Stimulated activated naive B cell treated with anti-CD40 and anti-IgM and Interleukin-4, amounts not matched to agents 10 μg/mL and 1 μg/mL and 100 μg/mL, for 72 hours (primary cell): ENCODE measurements around the gene GABRG3.
A peak's percentile ranks its signal among the peaks of the same experiment; 100 is the strongest.

ENCODE experiments used
- ATAC-seq, 2 donors: fragments of 150-1000 bp; cut with Tn5 transposase; replicated peaks; 2 replicates each; pipeline ENCODE4 v1.10.0; 2021; ENCODE audit warnings: moderate library complexity in 1 of 2
- DNase-seq: peaks from one replicate; pipeline ENCODE4 v3.0.0; 2021
- H3K27ac Mint-ChIP-seq: one replicate; pipeline ENCODE4 v1.8.0; 2022; ENCODE audit warnings: mild to moderate bottlenecking, mixed read lengths
- H3K27me3 Mint-ChIP-seq, 2 donors: one replicate each; pipeline ENCODE4 v1.8.0; 2022; ENCODE audit warnings: mixed read lengths in 2 of 2
- H3K36me3 Mint-ChIP-seq, 2 donors: one replicate each; pipeline ENCODE4 v1.8.0; 2022; ENCODE audit warnings: mixed read lengths in 2 of 2, mild to moderate bottlenecking in 1 of 2
- H3K4me1 Mint-ChIP-seq, 2 donors: one replicate each; pipeline ENCODE4 v1.8.0; 2022; ENCODE audit warnings: mixed read lengths in 2 of 2, mild to moderate bottlenecking in 1 of 2
- H3K4me3 Mint-ChIP-seq, 2 donors: one replicate each; pipeline ENCODE4 v1.8.0; 2022; ENCODE audit warnings: mild to moderate bottlenecking in 2 of 2, mixed read lengths in 2 of 2, moderate library complexity in 1 of 2
- H3K9me3 Mint-ChIP-seq, 2 donors: one replicate each; pipeline ENCODE4 v1.8.0; 2022; ENCODE audit warnings: mixed read lengths in 2 of 2, mild to moderate bottlenecking in 1 of 2

Gene GABRG3

DNA sequence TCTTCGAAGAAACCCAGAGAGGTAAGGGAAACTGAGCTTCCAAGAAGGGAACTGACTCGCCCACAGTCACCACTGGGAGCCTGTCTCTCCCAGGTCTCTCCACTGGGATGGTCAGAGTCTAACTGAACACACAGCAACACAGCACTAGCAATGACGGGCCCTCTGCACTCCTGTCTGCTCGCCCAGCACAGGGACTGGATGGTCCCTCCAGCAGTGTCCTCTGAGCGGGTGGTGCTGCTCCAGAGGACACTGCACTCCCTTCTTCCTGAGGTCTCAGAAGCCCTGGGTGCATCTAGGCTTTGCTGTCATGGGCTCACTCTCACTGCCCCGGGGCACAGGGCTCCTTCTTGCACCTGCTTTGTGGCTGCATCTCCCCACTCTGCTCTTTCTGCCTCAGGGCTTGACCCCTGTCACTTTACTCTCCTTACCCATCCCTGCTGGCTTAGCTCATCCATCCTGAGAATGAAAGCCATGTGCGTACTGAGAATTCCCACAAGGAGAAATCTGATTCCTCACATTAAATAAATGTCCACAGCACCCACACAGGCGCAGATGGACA lies 356.6 kb downstream of the GABRG3 start:
- H3K36me3 Mint-ChIP-seq: no peaks in the 10 kb centered on the region
- DNase-seq (no peak), ATAC-seq (no peak)
- H3K27ac Mint-ChIP-seq: no peak overlapping the region
- no peaks in the 10 kb centered on the region for H3K4me1 Mint-ChIP-seq
- H3K4me3 Mint-ChIP-seq: no peak overlapping the region
- H3K27me3 Mint-ChIP-seq: no peaks in the 10 kb centered on the region
- H3K9me3 Mint-ChIP-seq: peaks cover 5 to 6% of the 10 kb centered on the region in 2 donors

DNA sequence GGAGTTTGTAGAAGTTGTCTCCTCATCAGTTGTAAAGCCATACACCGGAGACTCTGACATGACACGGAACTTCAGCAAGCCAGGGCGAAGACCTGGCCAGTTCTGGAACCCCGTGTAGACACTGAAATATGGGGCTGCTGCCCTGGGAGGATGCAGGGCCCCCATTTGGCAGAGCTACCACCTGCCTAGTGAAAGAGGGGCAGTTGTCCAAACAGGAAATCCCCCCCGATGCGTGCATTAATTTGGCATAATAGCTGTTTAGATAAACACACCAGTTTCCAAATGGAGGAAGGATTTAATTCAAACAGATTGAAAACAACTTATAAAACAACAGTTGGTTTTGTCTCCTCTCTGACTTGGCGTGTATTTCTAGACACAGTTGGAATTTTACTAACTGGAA lies 357.2 kb downstream of the GABRG3 start:
- Mint-ChIP-seq H3K36me3 (no peaks in the 10 kb centered on the region), H3K4me1 (no peaks in the 10 kb centered on the region), H3K27me3 (no peaks in the 10 kb centered on the region), H3K27ac (no peak overlapping the region), H3K9me3 (peaks cover 5 to 6% of the 10 kb centered on the region in 2 donors), H3K4me3 (no peak overlapping the region)
- DNase-seq: no peak
- ATAC-seq: no peak

GRCh38 chr15:27328608-27329007 lies 357.6 kb downstream of the GABRG3 start:
- Mint-ChIP-seq H3K4me3 (no peak overlapping the region), H3K9me3 (peaks cover 4 to 5% of the 10 kb centered on the region in 2 donors)

DNA sequence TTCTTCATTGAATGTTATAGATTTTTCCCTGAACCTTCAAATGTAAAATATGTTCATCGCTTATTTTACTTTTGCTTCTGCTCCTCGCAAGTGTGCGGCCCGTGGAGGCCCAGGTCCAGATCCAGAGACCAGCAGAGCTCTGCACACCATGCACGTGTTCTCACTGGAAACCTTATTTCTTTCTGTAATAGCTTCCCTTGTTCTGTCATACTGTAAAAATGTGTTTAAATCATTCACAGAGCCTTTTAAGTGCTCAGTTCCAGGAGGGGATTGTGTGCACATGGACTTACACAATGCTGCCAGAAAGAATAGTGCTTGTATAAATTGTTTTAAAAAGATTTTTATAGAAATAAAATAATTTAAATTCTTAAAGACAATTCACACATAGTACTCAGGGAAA lies 359.3 kb downstream of the GABRG3 start:
- Mint-ChIP-seq H3K36me3 (no peaks in the 10 kb centered on the region), H3K27ac (no peak overlapping the region), H3K27me3 (no peaks in the 10 kb centered on the region), H3K9me3 (peaks cover 1 to 3% of the 10 kb centered on the region in 2 donors), H3K4me3 (no peak overlapping the region), H3K4me1 (no peaks in the 10 kb centered on the region)
- DNase-seq (no peak), ATAC-seq (no peak)

More at GRCh38 chr15:27328608-27329007, 357.6 kb downstream of the GABRG3 start:
- ATAC-seq (no peak), DNase-seq (no peak)
- Mint-ChIP-seq H3K36me3 (no peaks in the 10 kb centered on the region), H3K4me1 (no peaks in the 10 kb centered on the region), H3K27me3 (no peaks in the 10 kb centered on the region), H3K27ac (no peak overlapping the region)

GRCh38 chr15:27336676-27337075 lies 365.7 kb downstream of the GABRG3 start:
- Mint-ChIP-seq H3K27me3 (no peaks in the 10 kb centered on the region), H3K36me3 (no peaks in the 10 kb centered on the region), H3K4me3 (no peak overlapping the region), H3K4me1 (no peaks in the 10 kb centered on the region), H3K27ac (no peak overlapping the region), H3K9me3 (peaks cover 3 to 12% of the 10 kb centered on the region in 2 donors)
- ATAC-seq: no peak
- no peak for DNase-seq

- H3K4me1 Mint-ChIP-seq: no peaks in the 10 kb centered on the region
- DNase-seq (no peak), ATAC-seq (no peak)
- no peaks in the 10 kb centered on the region for H3K27me3 Mint-ChIP-seq
- no peaks in the 10 kb centered on the region for H3K36me3 Mint-ChIP-seq
- H3K4me3 Mint-ChIP-seq: no peak overlapping the region
- H3K27ac Mint-ChIP-seq: no peak overlapping the region
- H3K9me3 Mint-ChIP-seq: peaks cover 3 to 12% of the 10 kb centered on the region in 2 donors
Measured at GRCh38 chr15:27339138-27339537, 368.2 kb downstream of the GABRG3 start.

GRCh38 chr15:27341780-27342343 lies 370.9 kb downstream of the GABRG3 start:
- no peak for DNase-seq
- peak in 1 of 2 donors; percentile 14 for ATAC-seq
- Mint-ChIP-seq H3K36me3 (no peaks in the 10 kb centered on the region), H3K4me1 (no peaks in the 10 kb centered on the region), H3K4me3 (no peak overlapping the region), H3K9me3 (peaks cover 8 to 10% of the 10 kb centered on the region in 2 donors), H3K27me3 (no peaks in the 10 kb centered on the region), H3K27ac (no peak overlapping the region)

GRCh38 chr15:27342991-27343390 lies 372.0 kb downstream of the GABRG3 start:
- no peak for ATAC-seq
- Mint-ChIP-seq H3K9me3 (peaks cover 3 to 11% of the 10 kb centered on the region in 2 donors), H3K4me3 (no peak overlapping the region), H3K27ac (no peak overlapping the region), H3K36me3 (no peaks in the 10 kb centered on the region), H3K4me1 (no peaks in the 10 kb centered on the region), H3K27me3 (no peaks in the 10 kb centered on the region)
- no peak for DNase-seq

DNA sequence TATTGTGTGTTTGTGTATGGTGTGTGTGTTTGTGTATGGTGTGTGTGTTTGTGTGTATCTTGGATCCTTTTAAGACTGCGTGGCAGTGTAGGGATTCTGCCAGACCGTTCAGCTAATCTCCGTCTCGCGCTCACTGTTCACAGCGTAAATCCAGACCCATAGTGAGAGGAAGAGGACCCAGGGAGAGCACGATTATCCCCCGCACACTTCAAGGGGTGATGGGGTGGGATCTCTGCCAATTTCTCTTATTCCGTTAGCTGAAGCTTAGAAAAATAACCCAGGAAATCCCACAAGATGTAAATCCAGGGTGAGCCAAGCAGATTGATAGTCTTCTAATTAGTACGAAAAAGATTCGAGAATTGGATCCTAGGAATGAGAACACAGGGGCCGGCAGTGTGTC lies 381.2 kb downstream of the GABRG3 start:
- Mint-ChIP-seq H3K27me3 (no peaks in the 10 kb centered on the region), H3K27ac (no peak overlapping the region), H3K36me3 (no peaks in the 10 kb centered on the region), H3K9me3 (peaks cover 0 to 5% of the 10 kb centered on the region in 2 donors), H3K4me1 (no peaks in the 10 kb centered on the region), H3K4me3 (no peak overlapping the region)
- DNase-seq (no peak), ATAC-seq (no peak)

GRCh38 chr15:27353856-27354255 lies 382.9 kb downstream of the GABRG3 start:
- Mint-ChIP-seq H3K27ac (no peak overlapping the region), H3K9me3 (peaks cover 0 to 5% of the 10 kb centered on the region in 2 donors), H3K36me3 (no peaks in the 10 kb centered on the region), H3K4me3 (no peak overlapping the region), H3K4me1 (no peaks in the 10 kb centered on the region), H3K27me3 (peaks cover 0 to 6% of the 10 kb centered on the region in 2 donors)
- ATAC-seq (no peak), DNase-seq (no peak)

DNA sequence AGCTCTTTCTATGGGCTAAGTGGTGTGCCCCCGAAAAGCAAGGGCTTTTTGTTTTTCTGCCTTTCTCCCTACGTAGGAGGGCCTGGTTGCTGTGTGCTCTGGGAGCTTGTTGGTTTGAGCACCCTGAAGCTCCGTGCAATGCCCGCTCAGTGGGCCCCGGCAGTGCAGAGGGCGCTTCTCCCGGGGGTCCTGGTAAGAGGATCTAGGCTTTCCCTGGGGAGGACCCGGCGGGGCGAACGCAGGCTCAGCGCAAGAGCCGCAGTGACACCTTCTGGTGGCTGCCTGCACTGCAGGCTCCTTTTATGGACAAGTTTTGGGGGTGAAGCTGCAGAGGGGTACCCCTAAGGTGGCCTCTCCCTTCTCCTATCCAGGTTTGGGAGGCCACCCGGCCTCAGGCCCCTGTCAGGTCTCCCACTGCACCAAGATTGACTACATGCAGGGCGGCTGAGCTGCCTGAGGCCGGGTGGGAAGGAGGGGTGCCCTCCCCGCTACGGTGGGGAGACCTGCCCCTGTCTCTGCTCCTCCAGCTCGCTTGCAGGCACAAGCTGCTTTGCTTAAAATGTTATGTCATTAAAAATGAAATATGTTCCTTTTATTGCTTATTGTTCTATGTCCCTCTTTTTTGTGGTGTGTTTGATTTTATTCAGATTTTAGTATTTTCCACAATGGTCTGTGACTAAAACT lies 387.9 kb downstream of the GABRG3 start:
- H3K27ac Mint-ChIP-seq: no peak overlapping the region
- DNase-seq (no peak), ATAC-seq (no peak)
- no peaks in the 10 kb centered on the region for H3K4me1 Mint-ChIP-seq
- H3K9me3 Mint-ChIP-seq: peaks cover 0 to 1% of the 10 kb centered on the region in 2 donors
- peaks cover 0 to 6% of the 10 kb centered on the region in 2 donors for H3K27me3 Mint-ChIP-seq
- H3K36me3 Mint-ChIP-seq: no peaks in the 10 kb centered on the region
- no peak overlapping the region for H3K4me3 Mint-ChIP-seq

DNA sequence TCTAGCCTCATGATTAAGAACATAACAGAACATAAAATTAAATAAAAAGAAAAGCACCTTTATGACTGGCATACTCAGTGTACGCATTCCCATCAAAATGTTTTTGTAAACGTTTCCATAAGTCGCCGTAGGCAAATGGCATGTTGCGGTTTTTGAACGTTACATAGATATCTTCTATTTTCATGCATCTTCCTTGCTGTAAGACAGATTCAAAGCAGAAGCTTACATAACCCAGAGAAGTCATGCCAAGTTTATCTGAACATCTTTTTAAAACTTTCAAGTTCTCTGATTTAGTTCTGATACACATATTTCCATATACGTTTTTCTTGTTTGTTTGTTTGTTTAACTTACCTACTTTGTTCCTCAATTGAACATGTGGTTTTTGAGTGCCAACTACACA lies 388.6 kb downstream of the GABRG3 start:
- ATAC-seq (no peak), DNase-seq (no peak)
- Mint-ChIP-seq H3K36me3 (no peaks in the 10 kb centered on the region), H3K27me3 (peaks cover 0 to 6% of the 10 kb centered on the region in 2 donors), H3K27ac (no peak overlapping the region), H3K4me1 (no peaks in the 10 kb centered on the region), H3K4me3 (no peak overlapping the region), H3K9me3 (peaks cover 0 to 1% of the 10 kb centered on the region in 2 donors)

DNA sequence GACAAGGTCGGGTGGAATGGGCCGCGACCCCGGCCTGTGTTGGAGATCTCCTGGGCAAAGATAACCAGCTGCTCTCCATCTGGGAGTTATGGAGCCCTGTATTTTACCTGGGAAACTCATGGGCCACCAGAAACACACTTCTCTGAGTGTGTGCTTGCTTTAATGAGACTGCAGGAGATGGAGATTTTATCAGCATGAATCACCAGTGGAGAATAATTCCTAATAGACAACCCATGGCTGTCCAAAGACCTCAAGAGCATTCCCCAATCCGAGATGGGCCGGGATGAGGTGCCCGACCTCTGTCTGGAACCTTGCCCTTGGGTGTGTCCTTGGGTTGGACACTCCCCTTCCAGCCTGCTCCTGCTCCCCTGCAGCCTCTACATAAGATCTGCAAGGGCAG lies 389.3 kb downstream of the GABRG3 start:
- no peaks in the 10 kb centered on the region for H3K36me3 Mint-ChIP-seq
- DNase-seq (no peak), ATAC-seq (no peak)
- H3K4me3 Mint-ChIP-seq: no peak overlapping the region
- no peaks in the 10 kb centered on the region for H3K4me1 Mint-ChIP-seq
- H3K9me3 Mint-ChIP-seq: no peaks in the 10 kb centered on the region
- H3K27me3 Mint-ChIP-seq: peaks cover 0 to 6% of the 10 kb centered on the region in 2 donors
- H3K27ac Mint-ChIP-seq: no peak overlapping the region

DNA sequence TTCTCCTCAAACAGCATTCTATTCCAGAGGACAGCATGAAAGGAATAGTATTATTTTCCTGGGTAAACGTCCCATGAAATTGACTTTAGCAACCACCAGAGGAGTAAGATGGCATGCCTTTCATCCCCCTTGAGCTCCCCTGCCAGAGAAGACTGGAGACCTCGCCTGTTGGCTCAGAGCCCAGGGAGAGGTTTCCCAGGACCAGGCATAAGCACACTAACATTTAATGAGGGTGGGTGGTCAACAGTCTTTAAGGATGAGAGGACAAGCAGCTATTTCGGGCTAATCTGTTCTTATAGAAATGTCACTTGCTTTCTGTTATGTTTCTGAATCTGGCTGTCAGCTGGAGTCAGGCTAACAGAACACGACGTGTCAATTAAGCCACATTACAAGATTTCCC lies 390.5 kb downstream of the GABRG3 start:
- Mint-ChIP-seq H3K36me3 (no peaks in the 10 kb centered on the region), H3K27me3 (peaks cover 0 to 6% of the 10 kb centered on the region in 2 donors), H3K27ac (no peak overlapping the region), H3K4me3 (no peak overlapping the region), H3K9me3 (no peaks in the 10 kb centered on the region), H3K4me1 (no peaks in the 10 kb centered on the region)
- ATAC-seq: no peak
- no peak for DNase-seq

GRCh38 chr15:27365456-27365855 lies 394.5 kb downstream of the GABRG3 start:
- Mint-ChIP-seq H3K4me1 (no peaks in the 10 kb centered on the region), H3K36me3 (no peaks in the 10 kb centered on the region), H3K27ac (no peak overlapping the region), H3K27me3 (no peaks in the 10 kb centered on the region), H3K4me3 (no peak overlapping the region), H3K9me3 (peaks cover 5 to 6% of the 10 kb centered on the region in 2 donors)
- no peak for ATAC-seq
- DNase-seq: no peak
